Measurements from ENCODE around the gene AMBN.

AMBN gene

DNA sequence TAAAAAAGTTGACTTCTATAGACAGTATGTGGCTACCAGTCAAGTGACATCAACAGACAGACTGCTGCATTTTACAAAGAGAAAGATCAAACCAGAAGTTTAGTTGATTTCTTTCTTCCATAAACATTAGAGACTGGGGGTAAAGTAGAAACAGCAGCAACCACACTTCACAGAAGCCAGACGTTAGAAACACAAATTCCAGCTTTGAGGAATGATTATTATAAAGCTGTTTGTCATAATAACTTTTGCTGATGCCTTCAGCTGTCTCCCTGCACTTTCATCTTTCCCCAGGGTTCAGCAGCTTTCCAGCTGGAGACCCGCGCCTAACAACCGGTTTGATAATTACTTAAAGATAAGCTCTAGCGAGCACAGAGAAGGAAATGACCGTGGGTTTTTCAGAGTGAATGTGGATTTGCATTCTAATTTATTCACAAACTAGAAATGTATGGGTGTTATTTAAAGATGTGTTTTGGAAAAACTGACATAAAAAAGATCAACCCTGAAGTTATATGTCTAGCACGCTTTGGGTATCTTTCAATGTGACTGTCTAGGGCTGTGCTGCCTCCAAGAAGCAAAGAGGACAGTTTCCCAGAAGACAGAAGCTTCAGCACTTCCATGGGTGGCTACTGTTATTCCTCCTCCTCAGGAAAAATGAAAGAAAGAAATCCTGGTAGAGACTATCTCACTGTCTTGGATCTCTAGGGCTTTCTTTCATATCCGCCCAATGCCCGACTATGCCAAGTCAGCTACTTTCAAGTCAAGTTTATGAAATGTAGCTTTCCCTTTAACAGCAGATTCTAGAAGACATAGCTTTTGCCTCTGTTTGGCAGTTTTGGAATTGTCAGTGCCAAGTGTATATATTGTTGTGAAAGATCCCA, 21.5 kb downstream of the AMBN start:
- DNase-seq (ENCODE audit: insufficient read length) (no peak), FAIRE-seq (no peak)
- TF ChIP-seq POLR2AphosphoS5 (IDR thresholded peaks at IDR 0.05; ENCODE audit: low read depth, low read length) (no peak), POLR2A (IDR thresholded peaks at IDR 0.05; ENCODE audit: low read depth, low read length) (no peak), TAF1 (IDR thresholded peaks at IDR 0.05; ENCODE audit: borderline replicate concordance, low read depth, low read length) (no peak)

DNA sequence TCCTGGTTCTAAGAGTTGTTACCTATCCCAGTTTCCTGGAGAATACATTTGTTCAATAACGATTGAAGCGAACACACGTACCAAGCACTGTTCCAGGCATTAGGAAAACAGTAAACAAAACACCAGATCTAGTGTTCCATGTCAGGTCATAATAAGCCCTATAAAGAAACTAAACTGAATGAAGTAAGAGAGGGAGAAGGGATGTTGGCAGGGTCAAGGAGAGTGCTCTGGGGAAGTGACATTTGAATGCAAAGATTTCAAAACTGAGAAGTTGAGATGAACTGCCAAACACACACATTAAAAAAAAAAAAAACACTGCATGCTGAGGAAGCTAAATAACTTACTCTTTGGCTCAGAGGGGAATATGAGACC, 22.1 kb downstream of the AMBN start:
- FAIRE-seq (peak; percentile 46), DNase-seq (ENCODE audit: insufficient read length) (no peak)
- TF ChIP-seq TAF1 (IDR thresholded peaks at IDR 0.05; ENCODE audit: borderline replicate concordance, low read depth, low read length) (no peak), POLR2A (IDR thresholded peaks at IDR 0.05; ENCODE audit: low read depth, low read length) (no peak), POLR2AphosphoS5 (IDR thresholded peaks at IDR 0.05; ENCODE audit: low read depth, low read length) (no peak)

- TF ChIP-seq POLR2AphosphoS5 (IDR thresholded peaks at IDR 0.05; ENCODE audit: low read depth, low read length): no peak
- TF ChIP-seq POLR2A (IDR thresholded peaks at IDR 0.05; ENCODE audit: low read depth, low read length): no peak
- no peak for TF ChIP-seq TAF1 (IDR thresholded peaks at IDR 0.05; ENCODE audit: borderline replicate concordance, low read depth, low read length)
- no peak for DNase-seq (ENCODE audit: insufficient read length)
- FAIRE-seq: no peak
Observed at GRCh38 chr4:70619288-70619687, 27.2 kb downstream of the AMBN start.

- no peak for TF ChIP-seq POLR2AphosphoS5 (IDR thresholded peaks at IDR 0.05; ENCODE audit: low read depth, low read length)
- TF ChIP-seq POLR2A (IDR thresholded peaks at IDR 0.05; ENCODE audit: low read depth, low read length): no peak
- TF ChIP-seq TAF1 (IDR thresholded peaks at IDR 0.05; ENCODE audit: borderline replicate concordance, low read depth, low read length): no peak
- no peak for DNase-seq (ENCODE audit: insufficient read length)
- FAIRE-seq: no peak
Observed at GRCh38 chr4:70619778-70620177, 27.7 kb downstream of the AMBN start.

DNA sequence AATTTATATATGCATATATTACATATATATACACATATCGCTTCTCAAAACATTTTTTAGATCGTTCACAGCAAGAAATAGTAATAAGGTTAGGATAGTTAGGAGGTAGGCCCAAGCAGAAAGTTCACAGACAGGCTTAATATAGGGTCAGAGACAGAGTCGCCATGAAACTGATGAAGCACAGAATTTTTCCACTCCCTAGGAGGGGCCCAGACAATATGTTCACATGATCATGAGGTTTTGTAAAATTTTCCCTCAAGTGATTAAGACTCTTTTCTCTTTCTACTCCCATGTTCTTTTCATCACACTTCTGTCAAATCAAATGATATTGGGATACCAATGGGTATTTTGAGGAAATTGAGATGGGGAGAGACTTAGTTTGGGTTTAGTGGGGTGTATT, 31.3 kb downstream of the AMBN start:
- TF ChIP-seq POLR2AphosphoS5 (IDR thresholded peaks at IDR 0.05; ENCODE audit: low read depth, low read length): no peak
- TF ChIP-seq POLR2A (IDR thresholded peaks at IDR 0.05; ENCODE audit: low read depth, low read length): no peak
- no peak for TF ChIP-seq TAF1 (IDR thresholded peaks at IDR 0.05; ENCODE audit: borderline replicate concordance, low read depth, low read length)
- DNase-seq (ENCODE audit: insufficient read length): no peak
- FAIRE-seq: no peak

DNA sequence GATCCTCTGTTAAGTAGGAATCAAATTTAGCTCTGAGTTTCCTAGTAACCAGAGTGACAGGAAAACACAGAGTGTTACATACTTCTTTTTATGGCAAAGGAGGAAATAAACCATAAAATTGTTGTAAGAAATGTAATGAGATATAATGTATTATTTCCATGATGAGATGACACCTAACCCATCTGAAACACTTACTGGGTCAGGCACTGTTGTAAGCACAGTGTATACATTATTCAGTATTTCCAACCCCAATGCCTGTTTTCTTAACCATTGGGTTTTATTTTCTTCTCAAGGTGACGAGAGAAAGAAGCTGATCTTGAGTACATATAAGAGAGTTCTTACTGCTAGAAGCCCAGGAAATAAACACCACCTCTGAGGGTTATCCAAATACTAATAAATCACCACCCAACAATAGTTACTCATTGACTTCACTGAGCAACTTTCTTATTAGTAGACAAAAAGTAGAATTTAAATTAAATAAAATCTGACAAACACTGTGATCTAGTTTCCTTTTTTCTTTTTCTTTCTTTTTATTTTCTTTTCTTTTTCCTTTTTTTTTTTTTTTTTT, 32.3 kb downstream of the AMBN start:
- DNase-seq (ENCODE audit: insufficient read length) (no peak), FAIRE-seq (no peak)
- no peak for TF ChIP-seq POLR2A (IDR thresholded peaks at IDR 0.05; ENCODE audit: low read depth, low read length)
- TF ChIP-seq TAF1 (IDR thresholded peaks at IDR 0.05; ENCODE audit: borderline replicate concordance, low read depth, low read length): no peak
- no peak for TF ChIP-seq POLR2AphosphoS5 (IDR thresholded peaks at IDR 0.05; ENCODE audit: low read depth, low read length)

- DNase-seq (ENCODE audit: insufficient read length) (no peak), FAIRE-seq (no peak)
- TF ChIP-seq POLR2AphosphoS5 (IDR thresholded peaks at IDR 0.05; ENCODE audit: low read depth, low read length) (no peak), POLR2A (IDR thresholded peaks at IDR 0.05; ENCODE audit: low read depth, low read length) (no peak), TAF1 (IDR thresholded peaks at IDR 0.05; ENCODE audit: borderline replicate concordance, low read depth, low read length) (no peak)
Observed at GRCh38 chr4:70627620-70628019, 35.6 kb downstream of the AMBN start.

DNA sequence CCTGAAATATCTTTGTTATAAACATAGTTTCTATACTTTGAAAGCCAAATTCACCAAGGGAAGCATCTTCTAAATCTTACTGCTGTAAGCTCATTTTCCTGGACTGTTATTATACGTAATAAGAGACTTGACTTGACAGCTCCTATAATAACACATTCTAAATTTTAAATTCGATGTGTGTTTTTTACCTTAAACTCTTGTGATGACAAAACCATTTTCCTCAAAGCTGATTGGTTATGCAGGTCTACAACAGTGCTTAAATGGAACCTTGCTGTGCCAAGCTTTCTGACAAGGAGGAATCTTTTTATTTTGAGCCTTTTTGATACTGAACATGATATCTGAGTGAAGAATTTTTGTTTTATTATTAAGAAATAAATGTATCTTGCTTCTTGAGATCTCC, 36.4 kb downstream of the AMBN start, which contains the start of gene ENAM:
Gene ENAM (plus strand): TSS at position 301 of the 400 bp plus-strand sequence. CDS start 757 bp downstream, outside the sequence.
- no peak for DNase-seq (ENCODE audit: insufficient read length)
- FAIRE-seq: no peak
- no peak for TF ChIP-seq TAF1 (IDR thresholded peaks at IDR 0.05; ENCODE audit: borderline replicate concordance, low read depth, low read length)
- TF ChIP-seq POLR2AphosphoS5 (IDR thresholded peaks at IDR 0.05; ENCODE audit: low read depth, low read length): no peak
- TF ChIP-seq POLR2A (IDR thresholded peaks at IDR 0.05; ENCODE audit: low read depth, low read length): no peak

GRCh38 chr4:70629469-70630090, 37.5 kb downstream of the AMBN start:
- no peak for FAIRE-seq
- no peak for DNase-seq (ENCODE audit: insufficient read length)
- no peak for TF ChIP-seq POLR2A (IDR thresholded peaks at IDR 0.05; ENCODE audit: low read depth, low read length)
- TF ChIP-seq POLR2AphosphoS5 (IDR thresholded peaks at IDR 0.05; ENCODE audit: low read depth, low read length): no peak
- TF ChIP-seq TAF1 (IDR thresholded peaks at IDR 0.05; ENCODE audit: borderline replicate concordance, low read depth, low read length): no peak

DNA sequence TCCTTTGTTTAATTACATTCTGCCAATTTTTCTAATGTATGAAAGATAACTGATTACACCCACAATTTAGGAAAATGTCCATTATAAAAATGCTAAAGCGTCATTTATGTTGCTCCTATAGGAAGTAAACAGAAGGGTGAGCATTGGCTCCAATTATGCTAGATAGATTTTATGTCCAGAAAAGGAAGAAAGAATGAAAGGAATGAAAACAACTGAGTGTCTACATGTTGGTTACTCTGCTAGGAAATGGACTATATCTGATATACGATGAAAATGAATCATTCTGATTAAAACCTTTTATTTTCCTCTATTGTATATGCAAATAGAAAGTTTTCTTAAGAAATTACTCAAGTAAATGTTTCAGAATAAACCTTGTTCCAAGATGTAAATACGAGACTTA, 38.1 kb downstream of the AMBN start:
- FAIRE-seq: no peak
- no peak for DNase-seq (ENCODE audit: insufficient read length)
- TF ChIP-seq TAF1 (IDR thresholded peaks at IDR 0.05; ENCODE audit: borderline replicate concordance, low read depth, low read length) (no peak), POLR2A (IDR thresholded peaks at IDR 0.05; ENCODE audit: low read depth, low read length) (no peak), POLR2AphosphoS5 (IDR thresholded peaks at IDR 0.05; ENCODE audit: low read depth, low read length) (no peak)

DNA sequence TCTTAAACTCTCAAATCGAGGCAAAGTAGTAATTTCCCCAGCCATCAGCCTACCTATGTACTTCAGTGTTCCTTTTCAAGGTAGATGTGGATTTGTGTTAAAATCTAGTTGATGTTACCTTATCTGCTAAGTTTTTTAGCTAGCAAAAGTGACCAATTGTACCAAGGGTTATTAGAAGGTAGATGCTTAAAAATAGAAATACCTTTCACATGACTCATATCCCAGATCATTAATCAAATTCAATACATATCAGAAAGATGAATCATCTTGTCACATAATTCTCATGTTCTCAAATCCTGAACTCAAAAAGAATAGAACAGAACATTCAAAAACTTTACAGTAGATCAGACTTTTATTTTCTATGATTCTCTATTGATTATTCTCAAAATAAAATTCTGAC, 40.0 kb downstream of the AMBN start:
- no peak for DNase-seq (ENCODE audit: insufficient read length)
- TF ChIP-seq TAF1 (IDR thresholded peaks at IDR 0.05; ENCODE audit: borderline replicate concordance, low read depth, low read length): no peak
- no peak for TF ChIP-seq POLR2A (IDR thresholded peaks at IDR 0.05; ENCODE audit: low read depth, low read length)
- no peak for TF ChIP-seq POLR2AphosphoS5 (IDR thresholded peaks at IDR 0.05; ENCODE audit: low read depth, low read length)
- FAIRE-seq: no peak

All from GM12892 (cell line).